HG02938 (cell line): ENCODE results near the gene COG4.
"Not testable (repeated sequence)": the region's sequence is repeated elsewhere in the genome, so short reads cannot be mapped to it uniquely, and the experiment has no call there.

Source experiments
- ATAC-seq: cut with Tn5 transposase; IDR thresholded peaks from one replicate; pipeline ENCODE4 v1.9.1; 2021; ENCODE audit warnings: mild to moderate bottlenecking, moderate library complexity; ENCODE audit not compliant: unreplicated experiment

Gene COG4

DNA sequence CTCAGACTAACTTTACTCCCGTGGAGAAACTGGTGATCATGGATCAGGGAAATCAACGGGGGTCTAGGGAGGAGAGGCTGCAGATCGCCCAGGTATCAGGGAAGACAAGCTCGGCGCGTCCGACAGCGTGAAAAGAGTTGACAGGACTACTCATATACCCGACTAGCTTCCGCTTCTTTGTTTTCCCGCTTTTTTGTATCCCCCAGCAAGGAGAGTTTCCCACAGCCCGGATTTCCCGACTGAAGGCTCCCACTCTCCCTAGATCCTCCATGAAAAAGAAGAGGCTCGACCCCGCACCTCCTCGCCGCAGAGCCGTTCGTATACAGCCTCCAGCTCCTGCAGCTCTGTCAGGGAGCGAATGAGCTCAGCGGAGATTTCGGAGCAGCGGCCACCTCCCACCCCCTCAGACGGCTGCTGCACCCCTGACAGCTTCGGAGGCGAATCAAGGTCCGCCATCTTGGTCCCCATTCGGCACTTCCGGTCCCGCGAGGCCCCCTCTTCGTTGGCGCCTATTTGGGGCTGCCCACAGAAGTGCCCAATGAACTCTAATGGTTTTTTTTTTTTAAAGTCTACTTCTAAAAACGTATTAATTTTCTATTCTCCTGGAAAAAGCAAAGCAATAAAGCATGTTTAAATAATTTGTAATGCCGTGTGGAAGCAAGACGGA, at the start of gene COG4:
TSS of gene COG4 (minus strand) at position 479 of the 667 bp plus-strand sequence. CDS start at position 468, 11 bp downstream.
- ATAC-seq = peak; percentile 57

DNA sequence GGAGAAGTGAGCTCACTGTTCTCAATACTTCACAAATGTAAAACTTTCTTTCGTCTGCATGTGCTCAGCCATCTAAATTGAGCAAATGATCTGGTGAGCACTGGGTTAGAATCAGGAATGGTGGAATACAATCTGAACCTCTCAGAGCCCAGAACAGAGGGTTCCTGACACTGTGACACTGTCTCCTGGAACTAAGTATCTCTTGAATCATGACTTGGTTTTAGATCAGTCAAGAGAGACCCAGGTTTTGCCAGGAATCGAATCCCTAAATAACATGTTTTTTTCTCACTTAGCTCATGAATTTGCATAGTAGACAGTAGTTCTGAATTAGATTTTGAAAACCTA, 49.5 kb upstream of the COG4 start:
- no peak for ATAC-seq

DNA sequence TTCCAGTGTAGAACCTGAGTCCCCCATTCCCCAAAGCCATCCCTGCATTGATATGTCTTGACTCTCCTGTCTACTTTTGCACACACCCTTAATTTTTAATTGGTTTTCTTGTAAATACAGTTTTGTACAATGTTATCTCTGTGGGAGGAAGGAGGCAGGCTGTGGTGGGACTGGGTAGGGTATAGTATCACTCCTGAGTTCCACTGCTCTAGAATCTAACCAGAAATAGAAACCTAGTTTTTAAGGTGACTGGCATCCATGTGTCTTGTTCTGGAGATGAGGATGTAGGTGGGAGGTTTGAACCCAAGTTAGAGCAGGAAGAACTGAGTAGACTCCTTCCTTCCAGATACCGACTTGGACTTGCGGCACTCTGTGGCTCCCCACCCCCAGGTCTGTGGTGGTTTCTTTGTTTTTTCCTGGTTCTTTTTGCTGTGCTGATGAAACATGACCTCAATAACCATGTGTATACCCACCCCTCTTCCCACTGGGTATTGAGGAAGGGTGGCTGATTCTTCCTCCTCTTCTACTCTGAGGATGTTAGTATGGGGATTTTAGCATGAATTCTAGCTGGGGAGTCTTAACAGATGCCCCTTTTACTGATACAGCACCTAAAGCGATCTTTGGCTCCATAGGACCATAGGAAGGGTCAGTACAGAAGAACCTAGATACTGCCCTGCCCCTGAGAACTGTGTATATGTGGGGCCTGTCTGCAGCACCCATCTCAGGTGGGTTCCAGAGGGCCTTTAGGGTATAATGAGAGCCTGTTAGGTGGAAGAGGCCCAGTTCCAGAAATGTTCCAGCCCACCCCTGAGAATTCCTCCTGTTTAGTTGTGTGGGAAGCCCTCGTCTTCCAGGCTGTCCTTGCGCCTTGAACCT, 48.9 kb upstream of the COG4 start:
- ATAC-seq = no peak

DNA sequence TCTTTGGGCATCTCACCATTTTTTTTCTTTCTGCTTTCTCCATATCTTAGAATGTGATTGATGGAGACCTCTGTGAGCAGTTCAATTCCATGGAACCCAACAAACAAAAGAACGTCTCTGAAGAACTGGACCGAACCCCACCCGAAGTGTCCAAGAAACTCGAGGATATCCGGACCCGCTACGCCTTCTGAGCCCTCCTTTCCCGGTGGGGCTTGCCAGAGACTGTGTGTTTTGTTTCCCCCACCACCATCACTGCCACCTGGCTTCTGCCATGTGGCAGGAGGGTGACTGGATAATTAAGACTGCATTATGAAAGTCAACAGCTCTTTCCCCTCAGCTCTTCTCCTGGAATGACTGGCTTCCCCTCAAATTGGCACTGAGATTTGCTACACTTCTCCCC, 48.3 kb upstream of the COG4 start:
- ATAC-seq = no peak

DNA sequence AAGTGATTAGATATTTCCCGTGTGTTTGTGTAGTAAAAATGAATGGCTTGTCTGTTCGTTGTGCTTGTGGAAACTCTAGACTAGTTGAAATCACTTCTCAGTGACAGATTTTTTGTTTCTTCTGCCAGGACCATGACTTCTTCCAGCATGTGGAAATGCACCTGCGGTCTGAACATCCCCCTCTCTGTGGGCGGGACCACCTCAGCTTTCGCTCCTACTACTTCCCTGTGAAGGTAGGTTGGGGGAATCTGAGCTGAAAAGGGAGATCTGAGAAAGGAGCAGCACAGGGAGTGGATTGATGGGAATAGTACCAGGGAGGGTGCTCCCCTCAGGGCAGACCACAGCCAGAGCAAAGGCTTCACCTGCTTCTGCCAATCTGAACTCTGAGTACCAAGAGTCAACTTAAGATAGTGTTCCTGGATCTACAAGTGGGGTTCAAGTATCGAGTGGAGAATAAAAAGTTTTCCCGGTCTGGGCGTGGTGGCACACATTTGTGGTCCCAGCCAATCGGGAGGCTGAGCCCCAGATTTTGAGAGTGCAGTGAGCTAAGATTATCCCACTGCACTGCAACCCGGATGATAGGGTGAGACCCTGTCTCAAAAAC, 47.7 kb upstream of the COG4 start:
- ATAC-seq = no peak

DNA sequence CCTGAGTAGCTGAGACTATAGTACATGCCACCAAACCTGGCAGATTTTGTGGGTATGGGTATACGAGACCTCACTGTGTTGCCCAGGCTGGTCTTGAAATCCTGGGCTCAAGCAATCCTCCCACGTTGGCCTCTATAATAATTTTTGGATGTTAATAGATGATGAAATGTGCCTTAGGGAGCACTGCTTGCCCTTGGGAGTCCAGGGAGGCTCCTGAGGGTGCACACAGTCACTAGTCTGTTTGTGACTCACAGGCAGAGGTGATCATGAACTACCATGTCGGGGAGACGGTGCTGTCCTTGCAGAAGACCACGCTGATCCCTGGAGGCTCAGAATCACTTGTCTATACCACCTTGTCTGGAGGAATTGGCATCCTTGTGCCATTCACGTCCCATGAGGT, 46.4 kb upstream of the COG4 start:
- no peak for ATAC-seq

DNA sequence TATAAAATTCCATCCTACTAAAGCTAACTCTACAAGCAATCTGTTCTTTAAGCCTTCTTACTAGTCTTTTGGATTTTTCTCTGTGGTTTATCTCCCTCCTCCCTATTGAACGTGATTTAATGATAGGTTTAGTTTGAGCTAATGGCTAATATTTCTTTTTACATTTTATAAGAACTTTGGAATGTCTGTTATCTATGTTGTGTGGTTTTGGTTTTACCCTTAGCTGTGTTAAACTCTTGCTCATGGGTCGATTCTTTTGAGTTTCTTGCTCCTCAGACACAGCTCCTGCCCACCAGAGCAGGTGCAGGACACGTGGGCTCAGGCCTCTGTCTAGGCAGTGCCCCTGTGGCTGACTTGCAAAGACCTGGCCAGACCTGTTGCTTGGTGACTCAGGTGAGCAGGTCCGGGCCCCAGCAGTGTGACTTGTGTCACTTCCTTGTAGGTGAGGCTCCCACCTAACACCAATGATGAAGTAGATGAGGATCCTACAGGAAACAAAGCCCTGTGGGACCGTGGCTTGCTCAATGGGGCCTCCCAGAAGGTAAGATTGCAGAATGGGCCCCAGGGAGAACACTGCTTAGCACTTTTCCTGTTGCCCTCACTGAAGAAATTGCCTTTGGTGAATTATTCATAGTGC, 45.4 kb upstream of the COG4 start:
- no peak for ATAC-seq

DNA sequence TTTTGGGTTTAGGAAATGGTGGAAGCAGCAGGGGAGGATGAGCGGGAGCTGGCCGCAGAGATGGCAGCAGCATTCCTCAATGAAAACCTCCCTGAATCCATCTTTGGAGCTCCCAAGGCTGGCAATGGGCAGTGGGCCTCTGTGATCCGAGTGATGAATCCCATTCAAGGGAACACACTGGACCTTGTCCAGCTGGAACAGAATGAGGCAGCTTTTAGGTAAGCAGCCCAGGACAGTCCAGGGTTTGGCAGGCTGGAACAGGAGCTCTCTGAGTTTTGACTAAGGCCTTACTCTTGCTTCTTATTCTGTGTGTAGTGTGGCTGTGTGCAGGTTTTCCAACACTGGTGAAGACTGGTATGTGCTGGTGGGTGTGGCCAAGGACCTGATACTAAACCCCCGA, 41.7 kb upstream of the COG4 start:
- ATAC-seq = no peak

DNA sequence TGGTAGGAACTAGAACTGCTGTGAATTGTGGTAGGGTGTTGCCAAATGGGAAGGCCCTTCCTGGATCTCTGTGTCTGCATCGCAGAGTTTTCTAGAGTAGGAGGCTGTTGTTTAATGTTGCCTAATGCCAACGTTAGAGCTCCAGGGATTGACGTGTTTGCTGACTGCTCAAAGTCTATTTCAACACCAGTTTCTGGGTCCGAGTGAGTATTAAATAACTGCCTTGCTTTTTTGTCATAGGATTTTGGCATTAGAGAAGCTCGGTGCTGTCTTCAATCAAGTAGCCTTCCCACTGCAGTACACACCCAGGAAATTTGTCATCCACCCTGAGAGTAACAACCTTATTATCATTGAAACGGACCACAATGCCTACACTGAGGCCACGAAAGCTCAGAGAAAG, 40.3 kb upstream of the COG4 start:
- ATAC-seq = no peak

DNA sequence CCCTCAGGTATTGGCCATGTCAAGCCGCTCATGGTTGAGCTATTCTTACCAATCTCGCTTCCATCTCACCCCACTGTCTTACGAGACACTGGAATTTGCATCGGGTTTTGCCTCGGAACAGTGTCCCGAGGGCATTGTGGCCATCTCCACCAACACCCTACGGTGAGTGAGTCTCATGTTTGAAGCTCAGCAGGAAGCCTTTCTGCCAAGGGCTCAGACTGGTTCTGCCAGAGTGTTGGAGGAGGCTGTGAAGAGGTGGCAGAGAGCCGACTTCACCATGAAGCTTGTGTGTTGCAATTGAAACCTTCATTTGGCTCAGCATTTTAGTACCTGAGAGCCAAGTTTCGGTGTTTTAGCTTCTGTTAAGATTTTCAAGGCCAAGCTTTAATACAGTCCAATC, 38.3 kb upstream of the COG4 start:
- no peak for ATAC-seq

DNA sequence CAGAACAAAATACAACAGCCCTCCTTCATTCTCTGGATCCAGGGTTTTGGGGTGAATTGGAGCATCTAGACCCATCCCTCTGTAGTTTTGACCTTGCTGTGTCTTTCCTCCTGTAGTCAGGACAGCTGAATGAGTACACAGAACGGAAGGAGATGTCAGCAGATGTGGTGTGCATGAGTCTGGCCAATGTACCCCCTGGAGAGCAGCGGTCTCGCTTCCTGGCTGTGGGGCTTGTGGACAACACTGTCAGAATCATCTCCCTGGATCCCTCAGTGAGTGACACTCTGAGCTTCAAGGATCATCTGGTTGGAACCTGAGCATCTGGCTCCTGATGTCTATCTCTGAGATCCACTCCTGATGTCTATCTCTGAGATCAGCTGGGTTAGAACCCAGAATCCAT, 32.7 kb upstream of the COG4 start:
- ATAC-seq = no peak

DNA sequence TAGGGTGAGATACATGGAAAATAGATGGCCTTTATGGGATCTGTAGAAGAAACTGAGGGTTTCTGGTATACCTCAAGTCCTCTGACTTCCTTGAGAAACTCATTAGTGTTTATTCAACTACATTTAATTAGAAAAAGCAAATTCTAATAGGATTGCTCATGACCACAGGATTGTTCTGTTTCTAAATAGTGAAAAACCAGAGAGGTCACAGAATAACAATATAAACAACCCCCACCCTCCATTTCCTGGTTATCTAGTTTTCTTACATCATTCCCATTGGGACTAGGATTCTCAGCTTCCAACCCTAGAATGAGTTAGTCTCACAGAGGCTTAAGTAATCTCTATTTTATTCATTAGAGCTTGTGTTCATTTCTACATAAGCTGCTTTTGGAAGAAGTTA, 30.3 kb upstream of the COG4 start:
- ATAC-seq = no peak

DNA sequence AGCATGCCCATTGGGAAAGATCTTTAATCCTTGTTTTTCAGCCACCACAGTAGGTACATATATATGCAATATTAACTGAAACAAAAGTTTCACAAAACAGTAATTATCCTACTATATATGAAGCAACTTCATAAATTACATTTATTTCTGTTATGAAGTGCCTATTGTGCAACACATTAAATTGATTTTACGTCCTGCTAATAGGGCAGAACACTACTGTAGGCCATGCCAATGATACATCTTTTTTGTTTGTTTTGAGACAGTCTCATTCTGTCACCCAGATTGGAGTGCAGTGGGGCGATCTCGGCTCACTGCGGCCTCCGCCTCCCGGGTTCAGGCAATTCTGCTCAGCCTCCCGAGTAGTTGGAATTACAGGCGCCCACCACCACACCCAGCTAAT, 29.3 kb upstream of the COG4 start:
- no peak for ATAC-seq

DNA sequence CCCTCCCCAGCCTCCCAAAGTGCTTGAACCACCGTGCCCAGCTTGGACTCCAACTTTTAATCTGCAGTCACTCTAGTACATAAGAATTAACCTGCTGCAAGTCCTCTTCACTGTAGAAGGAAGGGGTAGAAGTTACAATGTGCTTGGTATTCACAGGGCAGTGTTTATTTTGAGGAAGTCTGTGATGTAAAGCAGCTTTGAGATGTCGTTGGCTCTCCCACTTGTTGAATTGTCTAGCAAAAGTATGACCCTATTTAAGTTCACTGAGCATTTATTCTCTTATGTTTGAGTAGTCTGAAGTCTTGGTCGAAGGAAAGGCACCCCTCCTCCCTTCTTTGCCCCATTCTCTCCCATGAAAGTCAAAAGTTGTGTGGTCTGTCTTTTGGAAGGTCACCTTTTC, 28.4 kb upstream of the COG4 start:
- ATAC-seq = no peak

DNA sequence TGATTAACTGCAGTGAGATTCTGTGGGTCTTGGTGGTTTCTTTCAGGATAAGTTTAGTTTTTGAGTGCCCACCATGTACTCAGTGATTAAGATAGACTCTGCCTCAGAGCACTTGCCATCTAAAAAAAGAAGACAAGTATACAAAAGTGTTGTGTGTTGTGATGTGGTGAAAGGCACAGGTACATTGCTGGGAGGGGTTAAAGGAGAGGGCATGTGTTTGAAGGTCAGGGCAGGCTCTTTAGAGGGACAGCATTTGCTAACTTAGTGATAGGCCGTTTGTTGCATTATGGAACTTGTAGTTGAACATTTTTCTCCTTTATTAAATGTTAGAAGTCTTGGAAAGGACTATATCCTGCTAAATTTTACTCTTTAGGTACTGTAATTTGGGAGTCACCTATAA, 26.7 kb upstream of the COG4 start:
- ATAC-seq = no peak

DNA sequence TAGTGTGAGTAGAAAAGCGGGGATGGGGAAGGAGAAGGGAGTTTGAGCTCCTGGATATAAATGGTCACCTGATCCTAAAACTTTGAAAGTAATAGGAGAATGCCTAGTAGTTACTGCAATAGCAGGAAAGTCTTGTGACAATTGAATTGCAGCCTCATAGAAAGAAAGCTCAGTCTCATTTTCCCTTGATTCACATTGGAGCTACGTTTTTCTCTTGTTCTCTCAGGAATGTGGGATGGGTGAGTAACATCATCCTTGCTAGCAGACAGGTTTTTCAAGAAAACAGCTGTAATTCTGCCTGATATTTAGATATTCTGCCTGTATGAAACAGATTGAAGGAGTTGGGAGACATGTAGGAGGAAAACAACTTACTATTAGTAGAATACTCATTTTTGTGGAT, 25.6 kb upstream of the COG4 start:
- ATAC-seq = no peak

DNA sequence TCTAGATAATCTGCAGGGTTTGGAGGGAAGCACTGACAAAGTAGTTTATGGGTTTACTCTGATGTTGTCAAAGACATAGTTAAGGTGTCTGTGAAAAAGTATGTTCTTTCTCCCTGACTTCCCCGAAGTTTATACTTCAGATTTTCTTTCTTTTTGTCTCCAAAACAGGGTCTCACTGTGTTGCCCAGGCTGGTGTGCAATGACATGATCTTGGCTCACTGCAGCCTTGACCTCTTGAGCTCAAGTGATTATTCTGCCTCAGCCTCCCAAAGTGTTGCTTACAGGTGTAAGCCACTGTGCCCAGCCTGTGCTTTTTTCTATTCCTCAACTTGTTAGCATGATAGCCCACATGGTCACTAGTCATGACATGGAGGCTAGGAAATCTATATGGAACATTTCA, 21.2 kb upstream of the COG4 start:
- no peak for ATAC-seq

DNA sequence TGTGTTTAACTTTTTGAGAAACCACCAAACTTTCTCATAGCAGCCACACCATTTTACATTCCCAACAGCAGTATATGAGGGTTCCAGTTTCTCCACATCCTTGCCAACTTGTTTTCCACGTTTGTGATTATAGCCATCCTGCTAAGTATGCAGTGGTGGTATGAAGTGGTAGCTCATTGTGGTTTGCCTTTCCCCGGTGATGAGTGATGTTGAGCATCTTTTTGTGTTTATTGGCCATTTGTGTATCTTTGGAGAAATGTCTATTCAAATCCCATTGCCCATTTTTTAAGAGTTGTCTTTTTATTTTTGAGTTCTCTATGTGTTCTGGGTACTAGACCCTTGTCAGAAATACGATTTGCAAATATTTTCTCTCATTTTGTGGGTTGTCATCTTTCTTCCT, 17.6 kb upstream of the COG4 start:
- no peak for ATAC-seq

DNA sequence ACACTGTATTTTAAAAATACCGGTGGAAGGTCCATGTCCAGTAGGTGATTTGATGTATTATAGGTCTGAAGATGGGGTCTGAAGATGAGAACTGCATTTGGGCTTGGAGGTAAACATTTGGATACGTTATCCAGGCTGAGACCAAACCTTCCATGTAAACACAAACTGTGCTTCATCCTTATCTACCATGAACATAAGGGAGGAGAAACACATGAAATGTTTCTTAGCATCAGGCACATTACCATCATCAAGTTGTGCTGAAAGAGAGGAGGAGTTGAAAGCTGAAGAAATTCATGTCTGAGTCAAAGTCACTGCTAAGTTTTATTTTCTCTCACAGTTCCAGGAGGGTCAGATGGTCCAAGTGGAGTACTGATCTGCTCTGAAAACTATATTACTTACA, 11.6 kb upstream of the COG4 start:
- no peak for ATAC-seq

DNA sequence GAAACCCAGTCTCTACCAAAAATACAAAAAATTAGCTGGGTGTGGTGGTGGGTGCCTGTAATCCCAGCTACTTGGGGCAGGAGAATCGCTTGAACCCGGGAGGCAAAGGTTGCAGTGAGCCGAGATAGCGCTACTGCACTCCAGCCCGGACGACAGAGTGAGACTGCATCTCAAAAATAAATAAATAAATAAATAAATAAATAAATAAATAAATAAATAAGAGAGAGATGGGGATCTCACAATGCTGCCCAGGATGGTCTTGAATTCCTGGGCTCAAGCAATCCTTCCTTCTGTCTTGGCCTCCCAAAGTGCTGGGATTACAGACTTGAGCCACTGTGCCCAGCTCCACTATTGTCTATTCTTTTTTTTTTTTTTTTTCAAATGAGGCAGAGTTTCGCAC, 6.6 kb upstream of the COG4 start:
- ATAC-seq = not testable (repeated sequence)

DNA sequence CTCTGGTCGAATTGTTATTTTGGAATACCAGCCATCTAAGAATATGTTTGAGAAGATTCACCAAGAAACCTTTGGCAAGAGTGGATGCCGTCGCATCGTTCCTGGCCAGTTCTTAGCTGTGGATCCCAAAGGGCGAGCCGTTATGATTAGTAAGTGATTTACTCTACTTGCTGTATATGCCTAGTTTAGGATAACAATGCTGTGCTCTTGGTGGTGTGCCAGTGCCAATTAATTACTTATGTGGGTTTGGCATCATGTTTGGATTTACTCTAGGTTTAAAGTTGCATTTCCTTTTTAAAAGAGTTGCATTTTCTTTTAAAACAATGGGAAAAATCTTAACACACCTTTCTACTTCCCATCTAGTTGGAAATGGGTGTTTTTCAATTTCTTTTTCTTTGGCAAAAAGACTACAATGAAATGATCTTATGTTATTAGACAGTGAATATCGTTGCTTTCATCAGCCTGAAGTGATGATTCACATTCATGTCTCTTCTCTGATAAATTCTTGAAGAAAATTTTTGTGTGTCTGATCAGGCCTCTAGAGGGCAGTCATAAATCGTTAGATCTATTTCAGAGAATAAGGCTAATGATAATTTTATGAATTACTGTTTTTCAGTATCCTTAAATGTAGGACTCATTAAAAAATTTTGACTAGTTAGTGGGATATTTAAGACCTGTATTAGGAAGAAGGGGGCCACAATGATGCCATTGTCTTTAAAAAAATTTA, 5.9 kb upstream of the COG4 start:
- no peak for ATAC-seq
